Tibial artery (tissue), 4 donors: Measurements from ENCODE around the gene LRRN2.
A peak's percentile ranks its signal among the peaks of the same experiment; 100 is the strongest.

ENCODE experiments used
- DNase-seq, 2 donors: peaks; one replicate each; pipeline ENCODE4 v3.0.0-alpha.2; 2019
- H3K27ac ChIP-seq, 2 donors: fragments of 200-600 bp; sonication (generic) in 1 of 2; 1 replicate in 1 of 2; 2 replicates in 1 of 2; pipeline ENCODE4 v1.5.1; 2018 to 2019; ENCODE audit warnings: mild to moderate bottlenecking in 1 of 2
- H3K27me3 ChIP-seq, 2 donors: fragments of 200-600 bp; sonication (generic) in 1 of 2; one replicate each; pipeline versions ENCODE4 v1.5.1 to v1.6.0; 2016 to 2019
- H3K36me3 ChIP-seq, 3 donors: fragments of 200-600 bp; sonication (generic) in 2 of 3; one replicate each; pipeline ENCODE4 v1.5.1; 2016 to 2019; ENCODE audit warnings: mild to moderate bottlenecking in 2 of 3
- H3K4me1 ChIP-seq, 4 donors: fragments of 200-600 bp; sonication (generic) in 2 of 4; 1 replicate in 3 of 4; 2 replicates in 1 of 4; pipeline ENCODE4 v1.5.1; 2016 to 2019
- H3K4me3 ChIP-seq, 2 donors: fragments of 200-600 bp; sonication (generic) in 1 of 2; 1 replicate in 1 of 2; 2 replicates in 1 of 2; pipeline ENCODE4 v1.5.1; 2018 to 2019; ENCODE audit warnings: mild to moderate bottlenecking in 2 of 2
- H3K9me3 ChIP-seq, 3 donors: fragments of 200-600 bp; sonication (generic) in 1 of 3; one replicate each; pipeline ENCODE4 v1.5.1; 2016 to 2019
- intact Hi-C: fragments of 100-400 bp; cut with DNase I; formaldehyde crosslinking; loops from one replicate; pipeline ENCODE4 v1.15.0; 2023; ENCODE audit warnings: low total_unique reads
- TF ChIP-seq, protein P1 (sequence below), 2 experiments: fragments of 200-600 bp in 1 of 2; fragments of 450-650 bp in 1 of 2; IDR thresholded peaks; one replicate each; pipeline ENCODE4 v1.5.1; 2017 to 2019; ENCODE audit warnings: antibody characterized with exemption in 2 of 2, mild to moderate bottlenecking in 1 of 2, moderate library complexity in 1 of 2

Gene LRRN2

DNA sequence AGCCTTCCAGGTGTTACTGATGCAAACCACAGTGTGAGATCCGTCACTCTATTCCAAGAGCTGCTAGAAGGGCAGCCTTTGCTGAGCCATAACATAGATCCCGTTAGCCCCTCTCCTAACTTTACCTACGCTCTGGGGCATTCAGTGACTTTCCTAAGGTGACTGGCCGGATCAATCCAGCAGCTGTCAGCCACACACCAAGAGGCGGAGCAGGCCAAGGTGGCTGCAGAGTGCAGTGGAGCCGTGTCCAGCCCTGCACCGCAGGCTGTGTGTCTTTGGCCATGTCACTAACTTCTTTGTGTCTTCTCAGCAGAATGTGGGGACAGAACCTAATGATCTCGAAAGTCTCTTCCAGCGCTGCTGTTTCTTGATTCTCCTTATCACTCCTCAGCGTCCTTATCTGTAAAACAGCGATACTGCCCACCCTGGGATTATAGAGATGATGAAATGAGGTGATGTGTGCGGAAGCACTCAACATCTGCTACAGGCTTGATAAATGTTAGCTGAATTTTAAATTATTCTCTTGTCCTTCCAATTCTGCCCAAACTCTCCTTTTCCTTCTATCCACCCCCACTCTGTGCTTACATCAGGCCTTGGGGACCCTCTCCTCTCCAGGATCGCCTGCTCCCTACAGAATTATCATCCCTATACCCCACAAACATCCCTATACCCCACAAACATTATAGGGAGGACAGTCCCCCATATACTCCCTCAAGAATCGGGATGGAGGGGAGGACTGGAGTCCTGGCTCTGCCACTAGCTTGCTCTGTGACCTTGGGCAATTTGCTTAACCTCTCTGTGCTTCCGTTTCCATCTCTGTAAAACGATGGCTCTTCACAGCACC lies 25.8 kb upstream of the LRRN2 start:
- TF ChIP-seq, protein P1, sequence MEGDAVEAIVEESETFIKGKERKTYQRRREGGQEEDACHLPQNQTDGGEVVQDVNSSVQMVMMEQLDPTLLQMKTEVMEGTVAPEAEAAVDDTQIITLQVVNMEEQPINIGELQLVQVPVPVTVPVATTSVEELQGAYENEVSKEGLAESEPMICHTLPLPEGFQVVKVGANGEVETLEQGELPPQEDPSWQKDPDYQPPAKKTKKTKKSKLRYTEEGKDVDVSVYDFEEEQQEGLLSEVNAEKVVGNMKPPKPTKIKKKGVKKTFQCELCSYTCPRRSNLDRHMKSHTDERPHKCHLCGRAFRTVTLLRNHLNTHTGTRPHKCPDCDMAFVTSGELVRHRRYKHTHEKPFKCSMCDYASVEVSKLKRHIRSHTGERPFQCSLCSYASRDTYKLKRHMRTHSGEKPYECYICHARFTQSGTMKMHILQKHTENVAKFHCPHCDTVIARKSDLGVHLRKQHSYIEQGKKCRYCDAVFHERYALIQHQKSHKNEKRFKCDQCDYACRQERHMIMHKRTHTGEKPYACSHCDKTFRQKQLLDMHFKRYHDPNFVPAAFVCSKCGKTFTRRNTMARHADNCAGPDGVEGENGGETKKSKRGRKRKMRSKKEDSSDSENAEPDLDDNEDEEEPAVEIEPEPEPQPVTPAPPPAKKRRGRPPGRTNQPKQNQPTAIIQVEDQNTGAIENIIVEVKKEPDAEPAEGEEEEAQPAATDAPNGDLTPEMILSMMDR (IDR thresholded peaks at IDR 0.05): no peak
- DNase-seq: no peak
- Histone ChIP-seq H3K9me3 (no peaks in the 10 kb centered on the region), H3K27me3 (peaks cover 0 to 73% of the 10 kb centered on the region in 2 donors), H3K36me3 (no peaks in the 10 kb centered on the region), H3K27ac (no peak overlapping the region), H3K4me3 (no peak overlapping the region), H3K4me1 (no peaks in the 10 kb centered on the region)
- intact Hi-C loops: no loop called here

GRCh38 chr1:204709960-204710912 lies 24.7 kb upstream of the LRRN2 start:
- Histone ChIP-seq H3K4me3 (no peak overlapping the region), H3K27me3 (peaks cover 0 to 80% of the 10 kb centered on the region in 2 donors), H3K27ac (no peak overlapping the region), H3K36me3 (no peaks in the 10 kb centered on the region), H3K9me3 (no peaks in the 10 kb centered on the region), H3K4me1 (no peaks in the 10 kb centered on the region)
- intact Hi-C loops: no loop called here
- no peak for DNase-seq
- TF ChIP-seq, protein P1 (IDR thresholded peaks at IDR 0.05): no peak

GRCh38 chr1:204709021-204709420 lies 23.5 kb upstream of the LRRN2 start:
- TF ChIP-seq, protein P1 (IDR thresholded peaks at IDR 0.05): no peak
- Histone ChIP-seq H3K27me3 (peaks cover 0 to 74% of the 10 kb centered on the region in 2 donors), H3K9me3 (no peaks in the 10 kb centered on the region), H3K4me1 (no peaks in the 10 kb centered on the region), H3K36me3 (no peaks in the 10 kb centered on the region), H3K27ac (no peak overlapping the region), H3K4me3 (no peak overlapping the region)
- no peak for DNase-seq
- intact Hi-C loops: no loop called here

DNA sequence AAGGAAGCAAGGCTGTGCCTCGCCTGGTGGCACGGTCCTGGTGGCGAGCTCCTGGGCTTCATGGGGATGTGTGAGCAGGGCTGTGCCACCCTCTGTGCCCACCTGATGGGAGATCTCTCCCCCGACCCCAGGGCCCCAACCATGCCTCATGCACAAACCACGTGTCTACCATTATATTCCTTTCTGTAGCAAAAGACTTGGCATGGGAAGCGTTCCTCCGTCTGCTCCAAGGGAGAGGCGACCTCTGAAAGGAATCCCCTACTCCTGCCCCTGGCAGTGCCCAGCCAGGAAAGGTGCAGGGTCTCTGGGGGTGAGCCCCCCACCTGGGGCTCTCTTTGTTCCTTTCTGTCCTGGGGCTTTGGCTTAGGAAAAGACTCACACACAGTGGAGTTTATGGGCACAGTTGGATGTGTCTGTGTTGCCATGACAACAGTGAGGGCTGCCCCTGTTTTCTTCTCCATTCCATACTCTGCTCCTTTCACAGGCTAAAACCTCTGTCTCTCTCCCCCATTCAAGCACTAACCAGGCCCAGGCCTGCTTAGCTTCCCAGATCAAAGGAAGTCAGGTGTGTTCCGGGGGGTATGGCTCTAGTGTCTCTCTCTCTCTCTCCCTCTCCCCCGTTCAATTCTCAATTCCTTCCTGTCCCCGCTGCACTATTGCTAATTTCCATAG lies 21.4 kb upstream of the LRRN2 start:
- TF ChIP-seq, protein P1 (IDR thresholded peaks at IDR 0.05): no peak
- Histone ChIP-seq H3K9me3 (no peaks in the 10 kb centered on the region), H3K4me3 (no peak overlapping the region), H3K27me3 (peaks cover 0 to 65% of the 10 kb centered on the region in 2 donors), H3K27ac (no peak overlapping the region), H3K36me3 (no peaks in the 10 kb centered on the region), H3K4me1 (no peaks in the 10 kb centered on the region)
- peak in 1 of 2 donors; percentile 45 for DNase-seq
- intact Hi-C loops: no loop called here
